Muscle of leg (tissue), 11 donors: ENCODE measurements around the gene STARD7. TPM values are rescaled to one million over a fixed set of nuclear protein-coding genes. Genes with fewer than 3 reads are reported as not detected.
"Not testable (repeated sequence)": the region's sequence is repeated elsewhere in the genome, so short reads cannot be mapped to it uniquely, and the experiment has no call there.

ENCODE experiments used
- DNase-seq: peaks from one replicate; pipeline ENCODE4 v3.0.0; 2013
- H3K27ac ChIP-seq: one replicate; pipeline ENCODE4 v1.5.1; 2013; ENCODE audit warnings: mild to moderate bottlenecking, low read length, control low read depth
- H3K27me3 ChIP-seq: one replicate; pipeline ENCODE4 v1.6.1; 2013; ENCODE audit warnings: low read length; ENCODE audit not compliant: control insufficient read depth, insufficient read depth
- H3K36me3 ChIP-seq: one replicate; pipeline ENCODE4 v1.6.1; 2013; ENCODE audit warnings: low read length; ENCODE audit not compliant: control insufficient read depth, insufficient read depth
- H3K4me1 ChIP-seq: one replicate; pipeline ENCODE4 v1.6.1; 2013; ENCODE audit warnings: low read length; ENCODE audit not compliant: control insufficient read depth, insufficient read depth
- H3K4me3 ChIP-seq: one replicate; pipeline ENCODE4 v1.5.1; 2013; ENCODE audit warnings: low read length, control low read depth
- H3K9me3 ChIP-seq: replicated peaks from 2 replicates; pipeline ENCODE4 v1.6.1; 2013; ENCODE audit warnings: low read depth, low read length; ENCODE audit not compliant: control insufficient read depth
- WGBS: methylation state at CpG from one replicate; pipeline ENCODE4 v1.1.5; 2013; ENCODE audit warnings: missing lambda C conversion rate; ENCODE audit not compliant: insufficient coverage; 5-methylcytosine and 5-hydroxymethylcytosine counted together
- polyA plus RNA-seq, 8 donors: library from polyadenylated mRNA; unstranded; fragments of 120-200 nt; gene quantifications; one replicate each; pipeline versions ENCODE4 v1.2.1 to v1.2.3, GENCODE V29; 2013; ENCODE audit warnings: inconsistent platforms in 1 of 8, low replicate concordance in 1 of 8; ENCODE audit not compliant: insufficient read length in 8 of 8, insufficient read depth in 1 of 8
- total RNA-seq: library from RNA; stranded (reverse); fragments of 120-200 nt; gene quantifications from one replicate; pipeline ENCODE4 v1.2.4, GENCODE V29; 2013

The STARD7 gene
- total and polyA plus RNA-seq, 9 donors: 93.2 to 130 (median 105) TPM

DNA sequence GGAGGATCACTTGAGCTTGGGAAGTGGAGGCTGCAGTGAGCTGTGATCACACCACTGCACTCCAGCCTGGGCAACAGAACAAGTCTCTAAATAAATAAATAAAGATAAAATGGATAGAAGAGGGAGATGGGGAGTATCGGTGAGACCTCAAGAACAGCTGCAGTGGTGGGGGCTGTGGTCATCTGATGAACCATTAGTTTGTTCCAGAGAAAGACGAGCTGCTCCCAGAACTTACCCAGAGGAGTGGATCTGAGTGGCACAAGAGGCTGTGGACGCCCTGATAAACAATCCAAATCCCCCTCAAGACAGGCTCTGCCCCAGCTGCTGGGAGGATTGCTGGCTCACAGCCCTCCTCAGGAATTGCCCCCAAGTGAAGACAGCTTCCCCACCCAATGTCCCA, 30.5 kb upstream of the STARD7 start:
- 86% methylated on average over 2 of the region's 3 CpGs for WGBS

DNA sequence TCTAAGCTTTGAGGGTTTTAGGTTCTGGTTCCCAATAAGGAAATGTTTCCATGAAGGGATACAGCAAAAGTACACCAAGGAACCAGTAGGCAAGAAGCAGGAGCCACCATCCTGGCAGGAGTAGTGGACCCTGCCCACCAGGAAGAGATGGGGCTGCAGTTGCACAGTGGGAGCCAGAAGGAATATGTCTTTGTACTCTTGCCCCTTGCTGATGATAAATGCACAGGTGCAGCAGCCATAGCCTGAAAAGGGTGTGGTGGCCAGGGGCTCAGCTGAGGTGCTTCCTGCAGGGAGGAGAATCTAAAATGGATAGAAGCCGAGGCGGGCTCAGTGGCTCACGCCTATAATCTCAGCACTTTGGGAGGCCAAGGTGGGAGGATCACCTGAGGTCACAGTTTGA, 29.6 kb upstream of the STARD7 start:
- peaks cover 10% of the 10 kb centered on the region for H3K36me3 ChIP-seq
- no peaks in the 10 kb centered on the region for H3K9me3 ChIP-seq
- no peaks in the 10 kb centered on the region for H3K27me3 ChIP-seq
- H3K4me3 ChIP-seq: no peak overlapping the region
- H3K4me1 ChIP-seq: peaks cover 27% of the 10 kb centered on the region
- DNase-seq: no peak
- WGBS: 100% methylated on average over 2 of the region's 3 CpGs
- no peak overlapping the region for H3K27ac ChIP-seq

More for the DNA sequence above, 30.5 kb upstream of the STARD7 start:
- H3K4me3 ChIP-seq: no peak overlapping the region
- H3K4me1 ChIP-seq: peaks cover 27% of the 10 kb centered on the region
- no peak overlapping the region for H3K27ac ChIP-seq
- no peaks in the 10 kb centered on the region for H3K9me3 ChIP-seq
- DNase-seq: no peak
- no peaks in the 10 kb centered on the region for H3K27me3 ChIP-seq
- H3K36me3 ChIP-seq: peaks cover 10% of the 10 kb centered on the region

DNA sequence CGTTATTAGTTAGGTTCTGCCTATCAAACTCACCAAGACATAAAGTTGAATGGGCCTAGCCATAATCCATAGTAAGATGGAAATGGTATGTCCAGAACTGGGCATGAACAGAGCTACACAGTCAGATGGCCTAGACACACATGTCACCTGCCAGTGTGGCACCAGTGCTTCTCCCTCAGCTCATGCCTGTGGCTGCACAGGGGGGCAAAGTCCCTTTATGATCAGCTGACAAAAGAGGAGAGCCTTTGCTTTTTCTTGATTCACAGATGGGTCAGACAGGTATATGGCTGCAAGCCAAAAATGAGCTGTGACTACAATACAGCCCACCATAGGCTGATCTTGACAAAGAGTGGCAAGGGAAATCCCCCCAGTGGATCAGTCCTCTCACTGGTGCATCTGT, 28.3 kb upstream of the STARD7 start:
- H3K36me3 ChIP-seq: peaks cover 10% of the 10 kb centered on the region
- DNase-seq: no peak
- WGBS: no CpG with 5 or more reads among the region's 1 CpG

DNA sequence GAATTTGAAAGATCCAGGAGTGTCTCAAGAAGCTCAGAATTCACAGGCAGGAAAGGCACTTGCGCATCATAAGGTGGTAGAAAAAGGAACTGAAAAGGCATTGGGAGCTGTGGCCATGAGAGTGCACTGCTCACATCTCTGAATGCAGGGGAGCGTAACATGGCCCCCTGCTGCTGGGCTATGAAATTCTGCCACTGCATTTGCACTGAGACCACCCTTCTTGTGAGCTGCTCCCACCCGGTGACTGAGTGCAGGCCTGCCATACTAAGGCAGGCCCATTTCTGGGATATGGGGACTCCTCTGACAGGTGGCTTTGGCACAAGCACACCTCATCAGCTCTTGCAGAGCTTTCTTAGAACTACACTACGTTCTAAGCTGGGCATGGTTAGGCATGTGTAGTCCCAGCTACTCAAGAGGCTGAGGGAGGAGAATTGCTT, 25.3 kb upstream of the STARD7 start:
- H3K27me3 ChIP-seq: no peaks in the 10 kb centered on the region
- WGBS: 64% methylated on average over 3 of the region's 4 CpGs
- H3K4me1 ChIP-seq: no peaks in the 10 kb centered on the region
- DNase-seq: no peak
- H3K27ac ChIP-seq: no peak overlapping the region
- H3K4me3 ChIP-seq: no peak overlapping the region
- H3K9me3 ChIP-seq: no peaks in the 10 kb centered on the region
- H3K36me3 ChIP-seq: no peaks in the 10 kb centered on the region

More for the DNA sequence above, 28.3 kb upstream of the STARD7 start:
- no peaks in the 10 kb centered on the region for H3K27me3 ChIP-seq
- H3K4me1 ChIP-seq: peaks cover 24% of the 10 kb centered on the region
- H3K4me3 ChIP-seq: no peak overlapping the region
- no peak overlapping the region for H3K27ac ChIP-seq
- H3K9me3 ChIP-seq: no peaks in the 10 kb centered on the region

DNA sequence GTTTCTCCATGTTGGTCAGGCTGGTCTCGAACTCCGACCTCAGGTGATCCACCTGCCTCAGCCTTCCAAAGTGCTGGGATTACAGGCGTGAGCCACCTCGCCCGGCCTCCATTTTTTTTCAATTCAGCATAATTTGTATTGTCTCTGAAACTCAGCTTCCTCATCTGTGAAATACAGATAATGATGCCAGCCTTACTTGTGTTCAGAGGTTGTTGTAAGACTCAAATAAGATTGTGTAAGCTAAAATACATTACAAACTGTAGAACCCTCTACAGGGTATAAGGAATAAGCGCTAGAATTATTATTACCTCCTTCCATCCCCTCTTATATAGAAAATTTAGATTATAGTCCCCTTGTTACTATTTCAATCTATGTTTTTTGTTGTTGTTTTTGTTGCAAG, 24.8 kb upstream of the STARD7 start:
- Histone ChIP-seq H3K9me3 (no peaks in the 10 kb centered on the region), H3K27me3 (no peaks in the 10 kb centered on the region), H3K27ac (no peak overlapping the region), H3K36me3 (no peaks in the 10 kb centered on the region), H3K4me1 (no peaks in the 10 kb centered on the region), H3K4me3 (no peak overlapping the region)
- DNase-seq: no peak
- WGBS: no CpG with 5 or more reads among the region's 6 CpGs

DNA sequence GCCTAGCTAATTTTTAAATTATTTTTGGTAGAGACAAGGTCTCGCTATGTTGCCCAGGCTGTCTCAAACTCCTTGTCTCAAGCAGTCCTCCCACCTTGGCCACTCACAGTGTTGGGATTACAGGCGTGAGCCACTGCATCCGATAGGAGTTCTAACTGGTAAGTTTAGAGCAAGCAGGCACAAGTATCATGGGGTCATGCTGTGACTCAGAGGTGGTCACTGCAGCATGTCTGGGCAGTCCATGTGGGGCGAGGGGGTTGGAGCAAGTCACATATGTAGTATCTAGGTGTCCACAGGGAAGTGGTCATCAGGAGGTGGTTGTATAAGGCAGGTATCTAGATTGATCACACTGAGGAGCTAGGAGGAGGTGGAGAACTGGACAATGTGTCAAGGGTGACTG, 22.7 kb upstream of the STARD7 start:
- DNase-seq: no peak
- no peaks in the 10 kb centered on the region for H3K9me3 ChIP-seq
- 93% methylated on average over 2 of the region's 4 CpGs for WGBS
- no peaks in the 10 kb centered on the region for H3K27me3 ChIP-seq
- H3K4me1 ChIP-seq: no peaks in the 10 kb centered on the region
- H3K27ac ChIP-seq: no peak overlapping the region
- no peak overlapping the region for H3K4me3 ChIP-seq
- H3K36me3 ChIP-seq: no peaks in the 10 kb centered on the region

DNA sequence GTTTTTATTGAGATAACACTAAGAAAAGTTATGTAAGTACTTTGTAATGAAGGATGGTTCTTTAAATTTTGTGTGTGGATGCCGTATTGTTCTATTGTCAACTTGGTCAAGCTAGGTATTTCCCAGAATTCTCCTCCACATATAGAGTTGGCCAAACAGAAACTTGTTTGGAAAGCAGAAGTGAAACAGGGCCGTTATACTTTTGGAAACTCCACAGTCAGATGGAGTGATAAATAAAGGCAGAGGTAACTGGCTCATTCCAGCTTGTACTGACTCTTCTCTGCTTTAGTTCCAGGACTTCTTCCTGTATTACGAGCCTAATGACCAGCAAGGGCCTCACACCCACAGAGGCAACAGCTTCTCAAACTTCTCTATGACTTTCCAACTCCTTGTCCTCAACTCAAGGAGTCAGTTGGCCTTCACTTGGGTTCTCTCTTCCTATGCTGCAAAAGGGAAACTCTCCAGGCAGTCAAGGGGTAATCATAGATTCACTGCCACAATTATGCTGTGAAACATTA, 16.4 kb upstream of the STARD7 start:
- 40% methylated on average over 1 of the region's 3 CpGs for WGBS
- Histone ChIP-seq H3K27ac (peak overlapping the region; percentile 63), H3K36me3 (no peaks in the 10 kb centered on the region), H3K9me3 (no peaks in the 10 kb centered on the region), H3K4me1 (peaks cover 3% of the 10 kb centered on the region), H3K4me3 (no peak overlapping the region), H3K27me3 (no peaks in the 10 kb centered on the region)
- DNase-seq: peak; percentile 72

DNA sequence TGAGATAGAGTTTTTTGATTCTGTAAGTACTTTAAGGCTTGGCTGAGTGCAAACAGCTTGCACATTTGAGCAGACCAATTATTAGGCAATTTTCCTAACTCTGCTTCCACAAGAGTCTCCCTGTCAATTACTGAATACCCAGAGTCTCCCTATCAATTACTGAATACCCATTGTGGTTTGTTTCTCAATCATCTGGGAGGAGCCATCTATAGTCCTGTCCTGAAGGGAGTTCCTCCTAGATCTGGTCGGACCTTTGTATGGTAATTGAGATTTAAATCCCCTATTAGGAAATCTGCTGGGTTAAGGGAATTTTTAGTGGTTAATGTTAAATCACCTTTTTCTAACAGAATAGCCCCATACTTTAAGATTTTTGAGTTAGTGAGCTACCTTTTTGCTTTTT, 12.5 kb upstream of the STARD7 start:
- not testable (repeated sequence) for H3K27ac ChIP-seq, H3K9me3 ChIP-seq, H3K36me3 ChIP-seq, H3K27me3 ChIP-seq, H3K4me1 ChIP-seq, DNase-seq, H3K4me3 ChIP-seq
- WGBS: no CpG with 5 or more reads among the region's 1 CpG

DNA sequence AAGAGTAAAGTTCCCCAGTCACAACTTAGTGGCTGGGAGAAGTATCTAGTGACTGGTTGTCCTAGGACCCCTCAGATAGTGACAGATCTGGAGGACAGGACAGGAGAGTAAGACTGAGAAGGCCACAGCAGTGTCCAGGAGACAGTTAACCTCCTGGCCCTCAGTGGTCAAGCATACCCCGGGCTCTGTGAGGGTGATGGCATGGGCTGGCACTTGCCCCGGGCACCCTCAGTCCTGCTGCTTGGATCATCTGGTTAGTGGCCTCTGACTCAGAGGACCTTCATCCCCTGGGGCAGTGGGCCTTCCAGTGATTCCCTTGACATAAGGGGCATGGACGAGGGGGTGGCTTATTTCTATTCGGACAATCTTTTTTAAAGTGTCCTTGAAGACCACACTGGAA, 11.3 kb upstream of the STARD7 start:
- H3K4me1 ChIP-seq, H3K36me3 ChIP-seq, H3K4me3 ChIP-seq, DNase-seq, H3K27ac ChIP-seq, H3K9me3 ChIP-seq, H3K27me3 ChIP-seq: not testable (repeated sequence)
- WGBS: 96% methylated on average over 3 of the region's 4 CpGs

DNA sequence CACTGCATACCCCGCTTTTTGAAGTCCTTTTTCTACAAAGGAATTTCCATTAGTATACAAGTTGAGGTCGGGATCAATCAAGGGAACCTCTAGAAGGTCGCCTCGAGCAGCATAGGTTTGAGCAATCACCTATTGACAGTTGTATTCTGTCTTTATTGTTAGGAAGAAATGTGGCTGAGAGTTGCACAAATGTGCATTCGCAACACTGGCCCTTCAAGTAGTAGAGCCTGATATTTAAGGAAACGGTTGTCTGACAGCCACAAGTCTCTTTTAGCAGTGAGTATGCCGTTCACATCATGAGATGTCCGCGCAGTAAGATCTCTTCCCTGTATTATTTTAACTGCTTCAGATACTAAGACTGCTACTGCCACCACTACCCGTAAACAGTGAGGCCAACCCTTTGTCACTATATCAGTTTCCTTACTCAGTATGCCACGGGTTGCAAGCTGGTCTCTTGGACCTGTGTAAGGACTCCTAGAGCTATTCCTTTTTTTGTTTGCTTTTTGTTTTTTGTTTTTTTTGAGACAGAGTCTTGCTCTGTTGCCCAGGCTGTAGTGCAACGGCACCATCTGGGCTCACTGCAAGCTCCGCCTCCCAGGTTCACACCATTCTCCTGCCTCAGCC, 10.0 kb upstream of the STARD7 start:
- DNase-seq: no peak
- Histone ChIP-seq H3K27me3 (no peaks in the 10 kb centered on the region), H3K27ac (no peak overlapping the region), H3K4me3 (no peak overlapping the region), H3K4me1 (no peaks in the 10 kb centered on the region), H3K9me3 (no peaks in the 10 kb centered on the region), H3K36me3 (no peaks in the 10 kb centered on the region)
- WGBS: 94% methylated on average over 6 of the region's 13 CpGs

DNA sequence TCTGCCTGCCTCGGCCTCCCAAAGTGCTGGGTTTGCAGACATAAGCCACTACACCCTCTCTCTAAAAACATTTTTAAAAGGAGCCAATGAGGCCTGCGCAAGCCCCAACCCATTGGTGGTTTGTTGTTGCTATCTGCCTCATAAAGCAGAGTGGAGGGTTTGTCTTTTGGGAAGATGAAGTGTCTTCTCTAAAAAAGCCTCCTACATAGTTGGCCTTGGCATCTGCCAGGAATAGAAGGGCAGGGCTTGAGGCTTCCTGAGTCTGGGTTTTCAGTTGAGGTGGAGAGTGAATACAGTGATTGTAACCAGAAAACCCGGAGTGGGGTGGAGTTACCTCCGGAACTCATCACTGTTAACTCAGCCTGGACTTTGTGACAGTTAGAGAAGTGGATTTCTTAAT, 5.9 kb upstream of the STARD7 start:
- Histone ChIP-seq H3K4me1 (peaks cover 7% of the 10 kb centered on the region), H3K27me3 (no peaks in the 10 kb centered on the region), H3K9me3 (no peaks in the 10 kb centered on the region), H3K27ac (no peak overlapping the region), H3K36me3 (peaks cover 2% of the 10 kb centered on the region), H3K4me3 (no peak overlapping the region)
- WGBS: no CpG with 5 or more reads among the region's 4 CpGs
- DNase-seq: no peak
